ENCODE data around the gene CDC42EP1. TPM values are rescaled to one million over a fixed set of nuclear protein-coding genes. Genes with fewer than 3 reads are reported as not detected.

Gene CDC42EP1
- total RNA-seq, 1 experiment from 2014 or later, result 75.0 TPM

GRCh38 chr22:37544955-37545702 is 15.2 kb upstream of the CDC42EP1 start:
- CTCF ChIA-PET, result interaction anchor here (0.6 to 3.8 kb wide), 12 partner anchors 12 to 140 kb away, joined by 3 to 30 read pairs (median 4); partner anchors contain the start of genes GGA1 and LGALS2
- DNase-seq, result peak; percentile 83 to 84
- TSS peak; percentile 68 for BruUV-seq (replicated peaks)

DNA sequence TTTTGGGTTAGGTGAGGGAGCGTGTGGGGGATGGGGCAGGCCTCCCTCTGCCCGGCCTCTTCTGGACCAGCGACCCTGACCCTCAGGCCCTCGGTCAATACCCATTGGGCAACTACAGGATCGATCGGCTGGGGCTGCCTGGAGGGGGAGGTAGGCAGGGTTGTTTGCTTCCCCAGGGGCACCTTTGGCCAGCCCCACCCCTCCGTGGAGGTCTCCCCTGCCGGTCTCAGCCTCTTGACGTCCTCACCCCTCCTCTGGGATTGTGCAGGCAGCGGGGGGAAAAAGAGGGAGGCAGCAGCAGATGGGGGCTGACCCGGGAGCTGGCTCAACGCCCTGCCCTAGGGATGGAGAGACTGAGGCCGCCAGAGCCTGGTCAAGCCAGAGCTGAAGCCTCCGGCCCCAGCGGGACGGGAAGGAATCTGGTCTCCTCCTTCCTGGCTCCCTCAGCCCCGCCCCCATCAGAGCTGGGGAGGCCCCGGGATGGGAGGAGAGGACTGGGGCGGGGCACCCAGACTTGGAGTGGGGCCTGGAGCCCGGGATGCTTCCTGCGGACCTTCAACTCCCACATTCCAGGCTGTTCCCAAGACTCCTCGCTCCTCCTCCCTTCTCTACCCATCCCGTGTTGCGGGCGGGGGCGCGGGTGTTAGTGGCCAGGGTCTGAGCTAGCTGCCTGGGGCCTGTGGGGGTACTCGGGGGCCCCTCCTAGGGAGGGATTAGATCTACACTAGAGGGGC is 14.4 kb upstream of the CDC42EP1 start:
- Histone ChIP-seq H3K27me3 (replicated peaks; ENCODE audit: control insufficient read depth, insufficient read depth, low read length) (no peaks in the 10 kb centered on the region), H3K4me1 (peaks cover 47% of the 10 kb centered on the region), H3K4me3 (ENCODE audit: low read depth, low read length) (peak overlapping the region; percentile 20), H3K9me3 (no peaks in the 10 kb centered on the region), H3K36me3 (ENCODE audit: control insufficient read depth, insufficient read depth, low read length) (no peaks in the 10 kb centered on the region)
- peak overlapping the region; percentile 52 for H3K4me3 Mint-ChIP-seq (ENCODE audit: unreplicated experiment)
- DNase-seq, result peak; percentile 77 to 91
- ChIA-PET CTCF (interaction anchor here (0.6 to 3.8 kb wide), 11 partner anchors 11 to 139 kb away, joined by 3 to 30 read pairs (median 5); partner anchors contain the start of genes GGA1 and LGALS2), POLR2A (interaction anchor here (0.6 kb wide), 1 partner anchor 61 kb away, joined by 3 read pairs; no protein-coding TSS in a partner anchor)
- H3K27me3 Mint-ChIP-seq (ENCODE audit: insufficient read depth, unreplicated experiment), result no peaks in the 10 kb centered on the region
- TF ChIP-seq CTCF (IDR thresholded peaks at IDR 0.05; ENCODE audit: insufficient read depth in 1 of 2, low read depth in 1 of 2, low read length in 1 of 2, severe bottlenecking in 1 of 2, unreplicated experiment in 1 of 2), result no peak
- H3K4me1 Mint-ChIP-seq (ENCODE audit: low read depth, unreplicated experiment), result peaks cover 27% of the 10 kb centered on the region
- no TSS peak for BruUV-seq (replicated peaks)
- no peaks in the 10 kb centered on the region for H3K9me3 Mint-ChIP-seq (ENCODE audit: unreplicated experiment)
- H3K27ac Mint-ChIP-seq (ENCODE audit: unreplicated experiment), result peak overlapping the region; percentile 66
- H3K36me3 Mint-ChIP-seq (ENCODE audit: insufficient read depth, unreplicated experiment), result peaks cover 12% of the 10 kb centered on the region
- intact Hi-C loops (cut with micrococcal nuclease; ENCODE audit: unreplicated experiment), result loop anchor here (1.0 kb wide), 3 partner anchors 15 to 46 kb away; no protein-coding TSS in a partner anchor

More at GRCh38 chr22:37544955-37545702, 15.2 kb upstream of the CDC42EP1 start:
- POLR2A ChIA-PET, result interaction anchor here (0.6 kb wide), 1 partner anchor 62 kb away, joined by 3 read pairs; no protein-coding TSS in a partner anchor
- Mint-ChIP-seq H3K4me3 (ENCODE audit: unreplicated experiment) (peak overlapping the region; percentile 52), H3K36me3 (ENCODE audit: insufficient read depth, unreplicated experiment) (peaks cover 12% of the 10 kb centered on the region), H3K9me3 (ENCODE audit: unreplicated experiment) (no peaks in the 10 kb centered on the region), H3K27ac (ENCODE audit: unreplicated experiment) (peak overlapping the region; percentile 66), H3K4me1 (ENCODE audit: low read depth, unreplicated experiment) (peaks cover 34% of the 10 kb centered on the region), H3K27me3 (ENCODE audit: insufficient read depth, unreplicated experiment) (no peaks in the 10 kb centered on the region)
- peaks cover 47% of the 10 kb centered on the region for H3K4me1 ChIP-seq
- no peaks in the 10 kb centered on the region for H3K36me3 ChIP-seq (ENCODE audit: control insufficient read depth, insufficient read depth, low read length)
- peak overlapping the region; percentile 20 for H3K4me3 ChIP-seq (ENCODE audit: low read depth, low read length)
- H3K9me3 ChIP-seq, result no peaks in the 10 kb centered on the region
- TF ChIP-seq CTCF (IDR thresholded peaks at IDR 0.05; ENCODE audit: insufficient read depth in 1 of 2, low read depth in 1 of 2, low read length in 1 of 2, severe bottlenecking in 1 of 2, unreplicated experiment in 1 of 2), result peak; percentile 64 to 65
- H3K27me3 ChIP-seq (replicated peaks; ENCODE audit: control insufficient read depth, insufficient read depth, low read length), result no peaks in the 10 kb centered on the region
- intact Hi-C loops (cut with micrococcal nuclease; ENCODE audit: unreplicated experiment), result loop anchor here (1.0 kb wide), 3 partner anchors 16 to 47 kb away; no protein-coding TSS in a partner anchor

All from Caco-2 (cell line).